PFSK-1 (cell line): ENCODE data around the gene TSPAN3.

ENCODE experiments used
- FOXP2 ChIP-seq: optimal IDR thresholded peaks from 2 replicates; pipeline ENCODE3; 2011; ENCODE audit warnings: borderline replicate concordance, control low read depth, inconsistent platforms; ENCODE audit not compliant: insufficient read depth; ENCODE audit errors: extremely low read length, extremely low read depth
- SIN3A ChIP-seq: IDR thresholded peaks from 2 replicates; pipeline ENCODE4 v1.6.1; 2012; ENCODE audit warnings: mild to moderate bottlenecking, low read length, moderate library complexity, borderline replicate concordance; ENCODE audit not compliant: insufficient read depth
- TAF1 ChIP-seq: IDR thresholded peaks from 2 replicates; pipeline ENCODE4 v1.6.1; 2012; ENCODE audit warnings: low read length, control low read depth, borderline replicate concordance; ENCODE audit not compliant: insufficient read depth

DNA sequence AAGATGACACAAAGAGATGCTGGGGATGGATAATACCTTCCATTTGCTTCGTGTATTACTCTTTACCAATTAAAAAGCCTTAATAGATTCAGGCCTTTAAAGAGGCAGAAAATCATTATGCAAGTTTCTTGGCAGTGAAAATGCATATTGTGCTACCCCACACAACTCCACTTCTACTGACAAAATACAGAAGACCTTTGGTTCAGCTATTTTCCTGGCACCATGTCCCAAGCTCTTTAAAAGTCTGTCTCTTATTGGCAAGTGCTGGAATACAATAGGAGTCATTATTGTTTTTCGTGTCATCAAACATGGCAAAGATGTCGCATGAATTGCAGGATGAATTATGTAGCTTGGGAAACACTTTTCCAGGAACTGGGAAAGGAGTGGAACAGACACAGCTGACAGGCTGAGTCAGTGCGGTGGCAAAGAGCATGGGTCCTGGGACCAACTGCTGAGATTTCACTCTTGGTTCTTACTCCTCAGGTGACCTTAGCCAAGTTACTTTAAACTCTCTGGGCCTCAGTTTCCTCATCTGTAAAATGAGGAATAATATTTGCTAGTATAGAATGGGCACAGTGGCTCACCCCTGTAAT, 5.5 kb upstream of the TSPAN3 start:
- TF ChIP-seq SIN3A (no peak), FOXP2 (no peak), TAF1 (no peak)
